ENCODE data around the gene ZNF580. TPM values are rescaled to one million over a fixed set of nuclear protein-coding genes. Genes with fewer than 3 reads are reported as not detected.

Gene ZNF580
- total and polyA plus RNA-seq, 2 of the 13 experiments (the other 11 are each of a cell fraction or from before 2014, with no cell fraction given), result 4.4 to 6.0 TPM

DNA sequence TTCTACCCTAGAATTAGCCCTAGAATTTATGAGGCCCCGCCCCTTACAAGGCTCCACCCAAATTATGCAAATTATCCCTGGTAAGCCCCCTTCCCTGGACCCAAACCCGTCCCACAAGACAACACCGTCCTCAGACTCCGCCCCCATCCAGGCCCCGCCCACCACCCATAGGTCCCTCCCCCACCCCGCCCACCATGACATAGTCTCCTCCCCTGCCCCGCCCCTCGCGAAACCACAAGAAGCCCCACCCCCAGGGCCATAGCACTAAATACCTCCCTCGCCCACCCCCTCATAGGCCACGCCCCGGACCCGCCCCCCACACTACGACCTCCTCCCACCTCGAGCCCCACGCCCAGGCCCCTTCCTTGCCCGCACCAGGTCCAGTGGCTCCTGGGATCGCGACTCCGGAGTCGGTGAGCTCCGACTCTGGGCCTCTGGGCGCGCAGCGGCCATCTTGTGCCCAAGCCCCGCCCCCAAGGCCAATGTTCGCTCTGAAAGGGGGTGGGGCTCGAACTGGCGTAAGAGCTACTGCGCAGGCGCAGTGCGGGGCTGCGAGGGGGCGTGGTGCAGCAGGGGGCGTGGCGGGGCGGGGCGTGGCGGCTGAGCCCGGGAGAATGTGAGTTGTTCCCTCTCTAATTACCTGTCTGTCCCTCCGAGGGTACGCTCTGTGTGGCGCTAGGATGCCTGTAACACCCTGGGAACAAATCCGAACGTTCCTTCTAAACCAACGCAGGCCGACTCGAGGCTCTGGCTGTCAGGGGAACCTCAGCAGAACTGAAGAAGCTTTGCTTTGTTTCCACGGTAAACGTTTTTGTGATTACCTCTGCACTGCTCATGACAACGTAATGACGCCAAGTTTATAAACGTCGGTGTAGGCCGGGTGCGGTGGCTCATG lies 16.4 kb upstream of the ZNF580 start, which contains the start of gene ZNF784 (continued):
- TF ChIP-seq SMYD3 (CRISPR knock-in tag; IDR thresholded peaks at IDR 0.05) (no peak), ZSCAN12 (CRISPR knock-in tag; IDR thresholded peaks at IDR 0.05) (no peak), U2AF1 (optimal IDR thresholded peaks at IDR 0.05; ENCODE audit: low read depth, low read length) (no peak), NR3C1 (CRISPR knock-in tag; IDR thresholded peaks at IDR 0.05) (no peak), RCOR2 (CRISPR knock-in tag; IDR thresholded peaks at IDR 0.05) (no peak), ZNF207 (IDR thresholded peaks at IDR 0.05; ENCODE audit: borderline replicate concordance) (no peak), RXRB (CRISPR knock-in tag; IDR thresholded peaks at IDR 0.05; ENCODE audit: borderline replicate concordance) (no peak), ZNF33A (CRISPR knock-in tag; IDR thresholded peaks at IDR 0.05; ENCODE audit: borderline replicate concordance) (no peak), FOSL2 (CRISPR knock-in tag; IDR thresholded peaks at IDR 0.05) (no peak), ZBTB43 (CRISPR knock-in tag; conservative IDR thresholded peaks at IDR 0.05) (no peak), KDM1A (CRISPR knock-in tag; IDR thresholded peaks at IDR 0.05) (no peak), ZNF609 (CRISPR knock-in tag; IDR thresholded peaks at IDR 0.05; ENCODE audit: borderline replicate concordance) (0 out of 2 replicates have a peak, but pooled peaks have one; percentile 23), ZNF720 (CRISPR knock-in tag; IDR thresholded peaks at IDR 0.05) (no peak)
- TF ChIP-seq, protein P1, sequence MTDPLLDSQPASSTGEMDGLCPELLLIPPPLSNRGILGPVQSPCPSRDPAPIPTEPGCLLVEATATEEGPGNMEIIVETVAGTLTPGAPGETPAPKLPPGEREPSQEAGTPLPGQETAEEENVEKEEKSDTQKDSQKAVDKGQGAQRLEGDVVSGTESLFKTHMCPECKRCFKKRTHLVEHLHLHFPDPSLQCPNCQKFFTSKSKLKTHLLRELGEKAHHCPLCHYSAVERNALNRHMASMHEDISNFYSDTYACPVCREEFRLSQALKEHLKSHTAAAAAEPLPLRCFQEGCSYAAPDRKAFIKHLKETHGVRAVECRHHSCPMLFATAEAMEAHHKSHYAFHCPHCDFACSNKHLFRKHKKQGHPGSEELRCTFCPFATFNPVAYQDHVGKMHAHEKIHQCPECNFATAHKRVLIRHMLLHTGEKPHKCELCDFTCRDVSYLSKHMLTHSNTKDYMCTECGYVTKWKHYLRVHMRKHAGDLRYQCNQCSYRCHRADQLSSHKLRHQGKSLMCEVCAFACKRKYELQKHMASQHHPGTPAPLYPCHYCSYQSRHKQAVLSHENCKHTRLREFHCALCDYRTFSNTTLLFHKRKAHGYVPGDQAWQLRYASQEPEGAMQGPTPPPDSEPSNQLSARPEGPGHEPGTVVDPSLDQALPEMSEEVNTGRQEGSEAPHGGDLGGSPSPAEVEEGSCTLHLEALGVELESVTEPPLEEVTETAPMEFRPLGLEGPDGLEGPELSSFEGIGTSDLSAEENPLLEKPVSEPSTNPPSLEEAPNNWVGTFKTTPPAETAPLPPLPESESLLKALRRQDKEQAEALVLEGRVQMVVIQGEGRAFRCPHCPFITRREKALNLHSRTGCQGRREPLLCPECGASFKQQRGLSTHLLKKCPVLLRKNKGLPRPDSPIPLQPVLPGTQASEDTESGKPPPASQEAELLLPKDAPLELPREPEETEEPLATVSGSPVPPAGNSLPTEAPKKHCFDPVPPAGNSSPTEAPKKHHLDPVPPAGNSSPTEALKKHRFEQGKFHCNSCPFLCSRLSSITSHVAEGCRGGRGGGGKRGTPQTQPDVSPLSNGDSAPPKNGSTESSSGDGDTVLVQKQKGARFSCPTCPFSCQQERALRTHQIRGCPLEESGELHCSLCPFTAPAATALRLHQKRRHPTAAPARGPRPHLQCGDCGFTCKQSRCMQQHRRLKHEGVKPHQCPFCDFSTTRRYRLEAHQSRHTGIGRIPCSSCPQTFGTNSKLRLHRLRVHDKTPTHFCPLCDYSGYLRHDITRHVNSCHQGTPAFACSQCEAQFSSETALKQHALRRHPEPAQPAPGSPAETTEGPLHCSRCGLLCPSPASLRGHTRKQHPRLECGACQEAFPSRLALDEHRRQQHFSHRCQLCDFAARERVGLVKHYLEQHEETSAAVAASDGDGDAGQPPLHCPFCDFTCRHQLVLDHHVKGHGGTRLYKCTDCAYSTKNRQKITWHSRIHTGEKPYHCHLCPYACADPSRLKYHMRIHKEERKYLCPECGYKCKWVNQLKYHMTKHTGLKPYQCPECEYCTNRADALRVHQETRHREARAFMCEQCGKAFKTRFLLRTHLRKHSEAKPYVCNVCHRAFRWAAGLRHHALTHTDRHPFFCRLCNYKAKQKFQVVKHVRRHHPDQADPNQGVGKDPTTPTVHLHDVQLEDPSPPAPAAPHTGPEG (CRISPR knock-in tag; IDR thresholded peaks at IDR 0.05), result no peak
- TF ChIP-seq, protein P2, sequence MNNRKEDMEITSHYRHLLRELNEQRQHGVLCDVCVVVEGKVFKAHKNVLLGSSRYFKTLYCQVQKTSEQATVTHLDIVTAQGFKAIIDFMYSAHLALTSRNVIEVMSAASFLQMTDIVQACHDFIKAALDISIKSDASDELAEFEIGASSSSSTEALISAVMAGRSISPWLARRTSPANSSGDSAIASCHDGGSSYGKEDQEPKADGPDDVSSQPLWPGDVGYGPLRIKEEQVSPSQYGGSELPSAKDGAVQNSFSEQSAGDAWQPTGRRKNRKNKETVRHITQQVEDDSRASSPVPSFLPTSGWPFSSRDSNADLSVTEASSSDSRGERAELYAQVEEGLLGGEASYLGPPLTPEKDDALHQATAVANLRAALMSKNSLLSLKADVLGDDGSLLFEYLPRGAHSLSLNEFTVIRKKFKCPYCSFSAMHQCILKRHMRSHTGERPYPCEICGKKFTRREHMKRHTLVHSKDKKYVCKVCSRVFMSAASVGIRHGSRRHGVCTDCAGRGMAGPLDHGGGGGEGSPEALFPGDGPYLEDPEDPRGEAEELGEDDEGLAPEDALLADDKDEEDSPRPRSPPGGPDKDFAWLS (CRISPR knock-in tag; IDR thresholded peaks at IDR 0.05; ENCODE audit: borderline replicate concordance), result no peak
